ENCODE results near the gene PCDHGA4. TPM values are rescaled to one million over a fixed set of nuclear protein-coding genes. Genes with fewer than 3 reads are reported as not detected.
"Not testable (repeated sequence)": the region's sequence is repeated elsewhere in the genome, so short reads cannot be mapped to it uniquely, and the experiment has no call there.

Gene PCDHGA4
- total RNA-seq, result 10 to 100 TPM; 11.4 TPM

DNA sequence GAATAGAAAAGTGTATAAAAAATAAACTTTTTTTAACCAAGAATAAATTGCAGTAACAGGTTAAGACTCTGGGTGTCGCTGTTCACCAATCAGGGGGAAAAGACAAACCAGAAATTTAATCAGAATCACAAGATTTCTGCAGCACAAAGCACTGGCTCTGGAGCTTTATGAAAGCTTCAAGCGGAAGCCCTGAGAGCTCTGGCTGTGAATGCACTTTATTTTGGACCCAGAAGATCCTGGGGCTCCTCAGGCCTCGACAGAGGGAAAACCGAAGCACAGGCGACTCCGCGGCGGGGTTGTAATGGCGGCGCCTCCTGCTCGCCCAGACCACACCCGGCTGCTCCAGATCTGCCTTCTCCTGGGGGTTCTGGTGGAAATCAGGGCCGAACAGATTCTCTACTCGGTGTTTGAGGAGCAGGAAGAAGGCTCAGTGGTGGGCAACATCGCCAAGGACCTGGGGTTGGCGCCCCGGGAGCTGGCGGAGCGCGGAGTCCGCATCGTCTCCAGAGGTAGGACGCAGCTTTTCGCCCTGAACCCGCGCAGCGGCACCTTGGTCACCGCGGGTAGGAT lies at the start of gene PCDHGA4:
TSS of gene PCDHGA4 (plus strand) at position 122 of the 570 bp plus-strand sequence. CDS start at position 209, 87 bp downstream.
- DNase-seq (ENCODE audit: low spot score) (no peak), ATAC-seq (ENCODE audit: insufficient number of reproducible peaks, low FRiP score, low read depth) (no peak)
- TF ChIP-seq, protein P1, sequence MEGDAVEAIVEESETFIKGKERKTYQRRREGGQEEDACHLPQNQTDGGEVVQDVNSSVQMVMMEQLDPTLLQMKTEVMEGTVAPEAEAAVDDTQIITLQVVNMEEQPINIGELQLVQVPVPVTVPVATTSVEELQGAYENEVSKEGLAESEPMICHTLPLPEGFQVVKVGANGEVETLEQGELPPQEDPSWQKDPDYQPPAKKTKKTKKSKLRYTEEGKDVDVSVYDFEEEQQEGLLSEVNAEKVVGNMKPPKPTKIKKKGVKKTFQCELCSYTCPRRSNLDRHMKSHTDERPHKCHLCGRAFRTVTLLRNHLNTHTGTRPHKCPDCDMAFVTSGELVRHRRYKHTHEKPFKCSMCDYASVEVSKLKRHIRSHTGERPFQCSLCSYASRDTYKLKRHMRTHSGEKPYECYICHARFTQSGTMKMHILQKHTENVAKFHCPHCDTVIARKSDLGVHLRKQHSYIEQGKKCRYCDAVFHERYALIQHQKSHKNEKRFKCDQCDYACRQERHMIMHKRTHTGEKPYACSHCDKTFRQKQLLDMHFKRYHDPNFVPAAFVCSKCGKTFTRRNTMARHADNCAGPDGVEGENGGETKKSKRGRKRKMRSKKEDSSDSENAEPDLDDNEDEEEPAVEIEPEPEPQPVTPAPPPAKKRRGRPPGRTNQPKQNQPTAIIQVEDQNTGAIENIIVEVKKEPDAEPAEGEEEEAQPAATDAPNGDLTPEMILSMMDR (IDR thresholded peaks at IDR 0.05), result peak; percentile 23
- Histone ChIP-seq H3K4me1 (ENCODE audit: control insufficient read depth in 1 of 2, low read depth in 2 of 2) (no peaks in the 10 kb centered on the region), H3K27me3 (replicated peaks; ENCODE audit: insufficient read depth) (no peaks in the 10 kb centered on the region), H3K36me3 (no peaks in the 10 kb centered on the region), H3K27ac (no peak within 1 kb of the TSS), H3K9me3 (peaks cover 85% of the 10 kb centered on the region), H3K4me3 (peak within 1 kb of the TSS; percentile 59)

DNA sequence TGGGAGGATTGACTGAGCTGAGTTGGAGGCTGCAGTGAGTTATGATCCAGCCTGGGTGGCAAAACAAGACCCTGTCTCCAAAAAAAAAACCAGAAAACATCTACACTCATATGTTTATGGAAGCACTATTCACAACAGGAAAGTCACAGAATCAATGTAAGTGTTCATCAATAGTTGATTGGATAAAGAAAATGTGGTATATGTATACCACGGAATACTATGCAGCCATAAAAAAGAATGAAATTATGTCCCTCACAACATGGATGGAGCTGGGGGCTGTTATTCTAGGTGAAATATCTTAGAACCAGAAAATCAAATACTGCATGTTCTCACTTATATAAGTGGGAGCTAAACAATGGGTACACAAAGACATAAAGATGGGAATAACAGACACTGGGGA lies 48.2 kb upstream of the PCDHGA4 start:
- DNase-seq (ENCODE audit: low spot score) (no peak), ATAC-seq (ENCODE audit: insufficient number of reproducible peaks, low FRiP score, low read depth) (no peak)
- H3K27me3 ChIP-seq (replicated peaks; ENCODE audit: insufficient read depth), result no peaks in the 10 kb centered on the region
- TF ChIP-seq, protein P1 (IDR thresholded peaks at IDR 0.05), result no peak
- H3K9me3 ChIP-seq, result peaks cover 89% of the 10 kb centered on the region
- no peaks in the 10 kb centered on the region for H3K4me1 ChIP-seq (ENCODE audit: control insufficient read depth in 1 of 2, low read depth in 2 of 2)
- H3K36me3 ChIP-seq, result peaks cover 4% of the 10 kb centered on the region
- H3K4me3 ChIP-seq, result no peak overlapping the region
- no peak overlapping the region for H3K27ac ChIP-seq

DNA sequence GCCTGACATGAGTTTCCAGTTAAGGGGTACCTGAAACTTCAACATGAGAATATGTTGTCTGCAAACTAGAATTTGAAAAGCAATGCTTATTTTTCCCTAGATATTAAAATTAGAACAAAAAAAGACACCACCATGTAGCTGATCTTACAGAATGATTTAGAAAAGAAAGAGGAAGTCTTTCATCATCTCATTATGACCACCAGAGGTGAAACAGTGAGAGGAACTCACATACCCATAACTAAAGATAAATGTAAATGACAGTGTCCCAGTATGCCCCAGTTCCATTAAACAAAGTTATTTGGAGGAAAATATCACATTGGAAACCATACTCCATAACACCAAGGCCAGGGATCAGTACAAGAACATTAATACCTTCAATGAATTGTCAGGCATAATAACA lies 41.1 kb upstream of the PCDHGA4 start:
- Histone ChIP-seq H3K27ac (no peak overlapping the region), H3K9me3 (peaks cover 93% of the 10 kb centered on the region), H3K27me3 (replicated peaks; ENCODE audit: insufficient read depth) (no peaks in the 10 kb centered on the region), H3K36me3 (peaks cover 27% of the 10 kb centered on the region), H3K4me1 (ENCODE audit: control insufficient read depth in 1 of 2, low read depth in 2 of 2) (no peaks in the 10 kb centered on the region), H3K4me3 (no peak overlapping the region)
- no peak for DNase-seq (ENCODE audit: low spot score)
- ATAC-seq (ENCODE audit: insufficient number of reproducible peaks, low FRiP score, low read depth), result no peak
- TF ChIP-seq, protein P1 (IDR thresholded peaks at IDR 0.05), result no peak

DNA sequence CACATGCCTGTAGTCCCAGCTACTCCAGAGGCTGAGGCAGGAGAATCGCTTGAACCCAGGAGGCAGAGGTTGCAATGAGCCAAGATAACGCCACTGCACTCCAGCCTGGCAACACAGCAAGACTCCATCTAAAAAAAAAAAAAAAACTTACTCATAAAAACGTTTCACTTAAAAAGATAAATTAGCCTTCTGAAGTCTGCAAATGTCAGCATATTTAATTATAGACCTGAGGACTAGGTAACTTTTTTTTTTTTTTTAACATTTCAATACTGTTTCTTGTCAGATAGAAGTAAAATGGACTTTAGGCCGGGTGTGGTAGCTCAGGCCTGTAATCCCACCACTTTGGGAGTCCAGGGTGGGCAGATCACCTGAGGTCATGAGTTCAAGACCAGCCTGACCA lies 37.9 kb upstream of the PCDHGA4 start:
- ATAC-seq (ENCODE audit: insufficient number of reproducible peaks, low FRiP score, low read depth); H3K27me3 ChIP-seq (replicated peaks; ENCODE audit: insufficient read depth); H3K4me3 ChIP-seq; DNase-seq (ENCODE audit: low spot score); H3K27ac ChIP-seq: not testable (repeated sequence)
- H3K4me1 ChIP-seq (ENCODE audit: control insufficient read depth in 1 of 2, low read depth in 2 of 2), result peaks cover 0 to 12% of the 10 kb centered on the region in 2 donors
- H3K9me3 ChIP-seq, result peaks cover 82% of the 10 kb centered on the region
- peaks cover 36% of the 10 kb centered on the region for H3K36me3 ChIP-seq

DNA sequence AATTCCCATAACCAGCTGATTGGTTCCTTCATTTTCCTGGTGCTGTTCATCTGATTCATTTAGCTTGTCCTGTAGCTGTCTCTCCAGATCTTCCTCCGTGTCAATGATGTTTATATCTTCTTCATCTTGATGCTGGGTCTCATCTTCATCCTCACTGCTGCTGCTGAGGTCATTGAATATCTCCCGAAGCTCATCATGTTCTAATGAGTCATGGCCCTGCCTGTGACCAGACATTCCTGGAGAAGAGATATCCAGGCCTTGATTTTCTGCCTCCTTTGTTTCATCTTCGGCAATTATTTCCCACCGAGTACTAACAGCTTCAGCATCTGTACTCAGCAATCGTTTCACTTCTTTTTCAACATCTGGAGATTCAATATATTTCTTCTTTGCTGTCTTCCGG lies 35.6 kb upstream of the PCDHGA4 start:
- H3K4me3 ChIP-seq, result peak overlapping the region; percentile 76

More for the DNA sequence above, 35.6 kb upstream of the PCDHGA4 start:
- Histone ChIP-seq H3K4me1 (ENCODE audit: control insufficient read depth in 1 of 2, low read depth in 2 of 2) (peaks cover 0 to 12% of the 10 kb centered on the region in 2 donors), H3K9me3 (peaks cover 60% of the 10 kb centered on the region), H3K27ac (no peak overlapping the region), H3K27me3 (replicated peaks; ENCODE audit: insufficient read depth) (no peaks in the 10 kb centered on the region), H3K36me3 (peaks cover 31% of the 10 kb centered on the region)
- TF ChIP-seq, protein P1 (IDR thresholded peaks at IDR 0.05), result no peak
- ATAC-seq (ENCODE audit: insufficient number of reproducible peaks, low FRiP score, low read depth), result no peak
- DNase-seq (ENCODE audit: low spot score), result no peak

All from thoracic aorta (tissue), 2 donors.